Activated CD8-positive, alpha-beta memory T cell treated with anti-CD3 and anti-CD28 coated beads for 36 hours (primary cell): ENCODE data around the gene TMIE. TPM values are rescaled to one million over a fixed set of nuclear protein-coding genes. Genes with fewer than 3 reads are reported as not detected.
"Not testable (repeated sequence)": the region's sequence is repeated elsewhere in the genome, so short reads cannot be mapped to it uniquely, and the experiment has no call there.

Experiments
- CTCF ChIA-PET: fragments of 350-600 bp; sonication (Branson Sonifier 250); formaldehyde crosslinking; loops from one replicate; lab custom pipeline; 2021; ENCODE audit warnings: antibody characterized with exemption; lab: Charles Lee
- POLR2A ChIA-PET: fragments of 350-600 bp; sonication (Branson Sonifier 250); formaldehyde crosslinking; loops from one replicate; lab custom pipeline; 2021; ENCODE audit warnings: antibody characterized with exemption; lab: Charles Lee
- total RNA-seq, 2 experiments: library from RNA; stranded (reverse); gene quantifications; one replicate each; pipeline ENCODE4 v1.2.3, GENCODE V29; 2021

TMIE gene
- total RNA-seq, 2 experiments from 2014 or later: 0.25 to 0.30 TPM

GRCh38 chr3:46703013-46703520 is 1.9 kb downstream of the TMIE start:
- POLR2A ChIA-PET: no interaction called here

GRCh38 chr3:46704346-46704745 is 3.2 kb downstream of the TMIE start:
- CTCF ChIA-PET: interaction anchor here (0.7 to 2.3 kb wide), 2 partner anchors 63 to 190 kb away, joined by 3 to 16 read pairs; no protein-coding TSS in a partner anchor
- POLR2A ChIA-PET: not testable (repeated sequence)

More at GRCh38 chr3:46703013-46703520, 1.9 kb downstream of the TMIE start:
- CTCF ChIA-PET: interaction anchor here (0.9 to 2.3 kb wide), 3 partner anchors 186 to 207 kb away, joined by 3 to 16 read pairs (median 4); no protein-coding TSS in a partner anchor

- POLR2A ChIA-PET: no interaction called here
- CTCF ChIA-PET: interaction anchor here (0.6 to 2.4 kb wide), 10 partner anchors 8 to 208 kb away, joined by 3 to 10 read pairs (median 3); no protein-coding TSS in a partner anchor
Observed at GRCh38 chr3:46705022-46705530, 3.9 kb downstream of the TMIE start.

- POLR2A ChIA-PET: no interaction called here
Observed at GRCh38 chr3:46705751-46706552, 4.8 kb downstream of the TMIE start.

GRCh38 chr3:46706771-46707582 is 5.8 kb downstream of the TMIE start:
- POLR2A ChIA-PET: no interaction called here

More at GRCh38 chr3:46705751-46706552, 4.8 kb downstream of the TMIE start:
- CTCF ChIA-PET: interaction anchor here (0.6 to 2.4 kb wide), 10 partner anchors 7 to 207 kb away, joined by 3 to 10 read pairs (median 3); no protein-coding TSS in a partner anchor

GRCh38 chr3:46707601-46708011 is 6.4 kb downstream of the TMIE start:
- POLR2A ChIA-PET: no interaction called here
- CTCF ChIA-PET: interaction anchor here (1.4 to 1.5 kb wide), 2 partner anchors 15 to 187 kb away, joined by 5 to 7 read pairs; partner anchors contain the start of gene ALS2CL

More at GRCh38 chr3:46706771-46707582, 5.8 kb downstream of the TMIE start:
- CTCF ChIA-PET: interaction anchor here (1.5 to 2.4 kb wide), 4 partner anchors 11 to 202 kb away, joined by 5 to 10 read pairs (median 8); partner anchors contain the start of gene ALS2CL

GRCh38 chr3:46708401-46709156 is 7.4 kb downstream of the TMIE start:
- CTCF ChIA-PET: interaction anchor here (1.4 to 1.5 kb wide), 2 partner anchors 15 to 186 kb away, joined by 5 to 7 read pairs; partner anchors contain the start of gene ALS2CL
- POLR2A ChIA-PET: no interaction called here

GRCh38 chr3:46709157-46709654 is 8.0 kb downstream of the TMIE start:
- POLR2A ChIA-PET: no interaction called here
- CTCF ChIA-PET: no interaction called here

GRCh38 chr3:46709721-46710120 is 8.5 kb downstream of the TMIE start:
- ChIA-PET CTCF (no interaction called here), POLR2A (no interaction called here)

- POLR2A ChIA-PET: no interaction called here
- CTCF ChIA-PET: no interaction called here
Observed at GRCh38 chr3:46710229-46710628, 9.0 kb downstream of the TMIE start.

GRCh38 chr3:46710671-46711295 is 9.6 kb downstream of the TMIE start:
- ChIA-PET CTCF (no interaction called here), POLR2A (no interaction called here)

GRCh38 chr3:46711305-46711704 is 10.1 kb downstream of the TMIE start:
- ChIA-PET CTCF (no interaction called here), POLR2A (no interaction called here)

GRCh38 chr3:46711760-46712159 is 10.6 kb downstream of the TMIE start:
- POLR2A ChIA-PET: no interaction called here
- CTCF ChIA-PET: no interaction called here

GRCh38 chr3:46712191-46713049 is 11.2 kb downstream of the TMIE start:
- ChIA-PET POLR2A (no interaction called here), CTCF (no interaction called here)

GRCh38 chr3:46713050-46713897 is 12.1 kb downstream of the TMIE start:
- POLR2A ChIA-PET: no interaction called here
- CTCF ChIA-PET: interaction anchor here (0.9 kb wide), 1 partner anchor 8 kb away, joined by 3 read pairs; no protein-coding TSS in a partner anchor
